Measurements from ENCODE around the gene RAPGEF4.

Gene RAPGEF4

DNA sequence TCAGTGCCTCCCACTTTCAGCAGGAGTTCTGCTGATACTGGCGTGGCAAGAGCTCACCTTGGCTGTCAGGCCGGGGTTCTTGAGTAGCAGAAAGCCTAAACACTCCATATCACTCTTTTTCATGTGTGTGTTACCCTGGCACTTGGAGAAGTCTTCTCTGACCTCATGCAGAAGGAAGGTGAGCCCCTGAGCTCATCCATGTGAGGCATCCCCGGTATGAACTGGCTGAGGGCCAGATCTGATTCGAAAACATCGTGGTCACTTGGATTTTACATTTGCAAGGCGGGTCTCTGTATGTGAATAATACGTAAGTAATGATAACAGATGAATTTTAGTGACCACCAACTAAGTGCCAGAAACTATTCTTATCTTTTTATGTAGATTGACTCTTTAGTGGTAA lies 93.6 kb downstream of the RAPGEF4 start:
- no peak for DNase-seq

DNA sequence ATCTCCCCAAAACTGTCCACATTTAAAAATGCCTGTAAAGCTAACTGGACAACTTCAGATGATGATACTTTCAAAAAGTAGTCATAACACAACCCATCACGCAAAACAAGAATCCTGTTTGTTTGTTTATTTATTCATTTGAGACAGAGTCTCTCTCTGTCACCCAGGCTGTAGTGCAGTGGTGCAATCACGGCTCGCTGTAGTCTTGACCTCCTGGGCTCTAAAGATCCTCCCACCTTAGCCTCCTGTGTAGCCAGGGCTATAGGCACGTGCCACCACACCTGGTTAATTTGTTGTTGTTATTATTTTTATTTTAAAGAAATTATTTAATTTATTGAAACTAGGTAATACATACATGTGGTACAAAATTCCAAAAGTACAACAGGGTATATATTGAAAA lies 94.8 kb downstream of the RAPGEF4 start:
- no peak for DNase-seq

DNA sequence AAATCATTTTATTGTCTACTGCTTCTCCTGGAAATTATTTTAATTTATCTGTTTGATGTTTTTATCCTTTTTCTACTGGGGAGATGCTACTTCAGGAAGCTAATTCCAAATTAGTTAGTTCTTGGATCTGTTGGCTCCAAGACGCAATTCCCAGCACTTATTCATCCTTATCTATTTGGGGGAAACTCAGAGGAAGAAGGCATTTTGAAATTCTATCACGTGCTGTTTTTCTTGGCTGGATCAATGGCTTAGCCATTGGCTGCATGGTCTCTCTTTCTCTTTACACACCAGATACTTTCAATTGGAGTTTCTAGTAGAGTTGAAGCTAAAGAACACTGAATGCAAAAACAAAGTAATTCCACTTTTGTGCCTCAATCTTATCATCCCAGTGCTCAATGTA lies 98.3 kb downstream of the RAPGEF4 start:
- DNase-seq: no peak

DNA sequence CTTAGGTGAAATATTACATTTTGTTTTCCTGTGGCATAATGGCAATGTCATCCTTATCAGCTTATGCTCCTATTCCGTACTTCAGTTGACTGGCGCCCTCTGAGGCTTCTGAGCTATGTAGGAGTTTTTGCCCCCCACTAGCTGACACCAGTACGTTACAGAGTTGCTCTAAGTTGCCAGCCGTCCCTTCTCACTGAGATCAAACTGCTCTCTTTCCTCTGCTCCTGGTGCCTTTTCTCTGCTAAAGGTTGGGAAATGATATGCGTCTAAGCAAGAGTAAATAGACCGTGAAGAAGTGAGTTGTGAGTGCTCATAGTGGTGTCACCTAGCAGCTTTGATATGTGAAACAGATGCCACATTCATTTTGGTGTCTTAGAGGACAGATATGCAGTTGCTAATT lies 99.2 kb downstream of the RAPGEF4 start:
- DNase-seq: no peak

DNA sequence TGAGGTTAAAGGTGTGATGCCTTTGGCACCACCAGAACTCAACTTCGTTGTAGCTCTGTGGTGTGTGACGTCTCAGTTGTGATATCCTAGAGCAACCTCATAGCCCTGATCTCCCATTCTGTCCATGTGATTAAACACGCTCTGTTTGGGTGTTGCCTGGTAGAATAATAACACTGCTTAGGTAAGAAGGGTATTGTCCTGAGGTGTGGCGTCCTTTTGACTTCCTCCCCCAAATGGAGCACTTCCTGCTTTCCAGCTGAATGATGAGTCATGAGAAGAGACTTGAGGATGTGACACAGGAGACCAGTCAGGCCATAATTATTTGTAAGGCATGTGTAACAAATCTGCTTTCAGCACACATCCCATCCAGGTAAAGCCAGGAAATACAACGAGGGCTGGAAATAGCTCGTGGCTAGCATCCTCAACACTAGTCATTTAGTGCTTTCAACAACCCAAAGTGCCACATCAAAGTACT lies 100.7 kb downstream of the RAPGEF4 start:
- DNase-seq: no peak

DNA sequence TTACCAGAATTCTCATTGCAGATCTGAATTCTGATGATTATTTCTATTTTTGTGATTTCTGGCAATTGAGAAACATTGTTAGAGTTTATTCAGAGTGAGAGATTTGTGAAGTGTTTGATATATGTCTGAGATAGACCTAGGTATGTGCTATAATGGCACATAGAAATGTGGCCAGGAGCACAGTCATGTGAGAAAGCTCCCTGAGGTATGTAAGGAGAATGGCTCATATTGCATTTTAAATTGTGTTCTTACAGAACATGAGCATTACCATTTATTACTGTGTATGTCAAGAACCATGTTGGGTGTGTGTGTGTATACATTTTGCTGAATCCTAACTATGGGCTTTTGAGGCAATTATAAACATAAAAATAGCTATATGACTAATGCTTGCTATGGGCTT lies 101.2 kb downstream of the RAPGEF4 start:
- DNase-seq: no peak

DNA sequence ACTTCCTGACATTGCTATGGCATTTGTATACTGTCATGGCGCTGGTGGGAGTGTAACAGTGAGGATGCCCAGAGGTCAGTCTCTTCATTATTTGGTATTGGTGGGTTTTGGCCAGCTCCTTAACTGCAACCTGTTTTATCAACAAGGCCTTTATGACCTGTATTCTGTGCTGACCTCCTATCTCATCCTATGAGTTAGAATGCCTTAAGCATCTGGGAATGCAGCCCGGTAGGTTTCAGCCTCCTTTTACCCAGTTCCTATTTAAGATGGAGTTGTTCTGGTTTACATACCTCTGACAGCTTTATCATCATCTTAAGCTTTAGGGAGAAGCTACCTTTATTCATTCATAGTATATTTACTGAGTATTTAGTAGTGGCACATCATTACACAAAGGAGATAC lies 103.8 kb downstream of the RAPGEF4 start:
- DNase-seq: no peak

DNA sequence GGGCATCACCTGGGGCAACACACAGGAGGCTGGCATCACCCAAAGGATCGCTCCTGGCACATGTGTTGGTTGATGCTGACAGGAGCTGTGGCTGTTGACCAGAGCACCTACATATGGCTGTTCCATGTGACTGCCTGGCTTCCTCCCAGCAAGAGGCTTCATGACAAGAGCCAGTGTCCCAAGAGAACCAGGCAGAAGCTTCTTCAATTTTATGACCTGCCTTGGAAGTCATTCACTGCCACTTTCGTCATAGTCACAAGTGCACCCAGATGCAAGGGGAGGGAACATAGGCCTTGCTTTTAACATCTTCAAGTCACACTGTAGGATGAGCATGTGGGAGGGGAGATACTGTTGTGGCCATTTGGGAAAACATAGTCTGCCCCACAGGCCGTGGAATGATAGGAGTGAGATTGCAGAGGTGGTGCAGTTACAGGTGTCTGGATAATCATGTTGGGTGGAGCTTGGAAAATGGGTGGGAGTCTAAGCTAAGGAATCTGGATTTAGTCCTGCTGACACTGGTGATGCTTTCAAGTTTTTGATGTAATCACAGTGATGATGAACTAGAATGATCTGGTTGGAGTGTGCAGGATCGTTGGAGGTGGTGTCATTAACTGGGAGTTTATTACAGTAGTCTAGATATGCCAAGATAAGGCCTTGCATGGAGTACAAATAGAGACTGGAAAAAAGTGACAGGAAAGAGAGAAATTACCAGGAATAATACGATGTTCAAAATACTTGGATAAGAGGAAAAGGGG lies 107.0 kb downstream of the RAPGEF4 start:
- DNase-seq: no peak

DNA sequence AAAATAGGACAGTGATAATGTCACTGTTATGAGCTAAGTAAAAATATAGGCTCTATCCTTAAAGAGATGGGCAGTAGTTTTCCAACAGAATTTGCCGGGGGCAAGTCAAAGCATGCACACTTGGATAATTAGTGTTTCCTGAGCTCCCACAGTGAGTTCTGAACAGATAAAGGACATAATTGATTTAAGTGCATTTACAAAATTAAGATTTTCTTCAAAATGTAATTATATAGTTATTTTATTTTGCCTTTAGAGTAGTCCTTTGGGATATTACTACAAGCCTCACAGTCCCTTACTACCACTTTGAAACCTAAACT lies 107.6 kb downstream of the RAPGEF4 start:
- DNase-seq: no peak

DNA sequence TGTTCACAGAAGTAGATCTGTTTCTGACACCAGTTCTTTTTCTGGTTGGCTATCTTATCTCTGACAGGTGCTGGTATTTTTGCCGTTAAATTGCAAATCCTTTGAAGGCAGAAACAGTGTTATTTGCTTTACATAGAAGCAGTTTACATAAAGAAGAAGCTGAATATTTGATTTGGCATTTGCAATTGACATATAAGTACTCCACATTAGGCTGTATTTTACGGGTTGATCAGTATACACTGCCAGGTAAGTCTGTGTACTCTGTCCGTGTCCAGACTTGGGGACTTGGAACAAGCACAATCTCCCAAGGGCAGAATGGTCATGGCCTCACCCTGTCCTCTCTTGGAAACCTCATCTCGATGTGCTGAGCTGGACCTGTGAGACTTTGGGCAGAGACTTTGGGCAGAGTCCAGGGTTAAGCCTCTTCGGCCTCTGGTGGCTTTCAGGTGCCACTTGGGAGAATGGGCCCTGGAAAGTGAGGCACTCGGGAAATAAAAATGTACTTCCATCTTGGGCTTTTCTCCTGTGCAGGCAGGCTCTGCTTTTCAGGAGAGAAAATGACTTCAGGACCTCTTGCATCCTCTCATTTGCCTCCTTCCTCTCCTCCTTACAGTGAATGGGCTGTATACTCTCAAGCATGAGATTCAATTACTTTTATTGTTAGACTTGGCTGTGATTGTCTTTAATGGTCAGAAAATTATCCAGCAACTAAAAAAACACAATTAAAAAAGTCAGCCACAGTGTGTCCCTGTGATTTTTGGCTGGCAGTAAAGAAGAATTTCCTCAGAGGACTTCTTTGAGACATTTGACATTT lies 108.5 kb downstream of the RAPGEF4 start:
- DNase-seq: no peak

DNA sequence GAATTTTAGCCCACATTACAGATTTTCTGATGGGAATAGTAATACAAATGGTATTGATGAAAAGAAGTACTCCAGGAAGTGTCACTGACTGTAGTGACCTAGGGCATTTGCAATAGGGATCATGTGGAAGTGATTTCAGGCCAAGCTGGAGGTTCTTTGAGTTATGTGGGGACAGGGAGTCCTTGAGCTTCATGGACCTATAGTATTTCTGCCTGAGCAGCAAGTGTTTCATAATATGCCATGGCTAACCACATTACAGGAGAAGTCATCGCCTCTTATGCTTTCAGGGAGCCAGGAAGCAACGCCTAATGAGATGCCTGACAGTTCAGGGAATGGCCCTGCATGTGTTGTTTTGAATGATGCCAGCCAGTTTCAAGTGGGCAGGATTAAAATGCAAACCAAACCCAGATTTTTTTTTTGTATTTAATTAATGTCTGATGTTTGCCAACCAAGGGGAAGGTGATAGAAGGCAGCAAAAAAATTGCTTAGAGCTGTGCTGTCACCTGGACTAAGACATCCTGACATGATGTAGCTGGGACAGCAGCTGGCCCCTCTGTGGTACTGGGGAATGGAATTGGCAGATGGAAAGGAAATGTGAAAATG lies 109.5 kb downstream of the RAPGEF4 start:
- DNase-seq: no peak

DNA sequence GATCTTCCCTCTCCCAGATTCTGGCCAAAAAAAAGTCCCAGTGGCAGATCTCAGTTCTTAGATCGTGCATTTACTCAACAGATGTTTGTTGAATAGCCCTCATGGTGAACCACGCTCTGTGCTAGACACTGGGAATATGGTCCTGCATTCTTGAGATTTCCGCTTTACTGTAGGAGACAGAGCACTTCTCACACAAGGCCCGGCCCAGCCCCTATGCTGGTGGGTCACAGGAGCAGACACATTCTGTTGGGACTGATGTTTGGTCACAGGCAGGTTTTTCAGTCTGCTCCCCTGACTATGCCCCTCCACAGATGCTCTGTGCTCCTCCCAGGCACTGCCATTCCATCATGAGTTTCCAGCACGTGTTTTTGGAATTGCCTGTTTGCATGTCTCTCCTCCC lies 110.9 kb downstream of the RAPGEF4 start:
- no peak for DNase-seq

DNA sequence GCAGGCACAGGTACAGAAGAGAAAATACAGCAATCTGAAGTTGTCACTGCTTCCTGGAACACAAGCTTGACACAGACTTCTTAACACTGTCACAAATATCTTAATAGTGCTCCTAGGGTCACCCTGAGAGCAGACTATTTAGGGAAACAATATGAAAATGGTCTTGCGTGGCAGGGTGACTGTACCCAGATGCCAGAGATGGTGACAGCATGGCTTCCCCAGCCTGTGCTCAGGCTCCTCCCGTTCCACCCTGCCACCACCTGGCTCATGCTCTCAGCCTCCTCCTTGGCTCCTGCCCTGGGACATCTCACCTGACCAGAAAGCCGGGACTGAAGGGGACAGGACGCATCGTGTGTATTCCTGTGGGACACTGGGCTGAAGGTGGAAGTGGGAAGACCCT lies 111.5 kb downstream of the RAPGEF4 start:
- no peak for DNase-seq

DNA sequence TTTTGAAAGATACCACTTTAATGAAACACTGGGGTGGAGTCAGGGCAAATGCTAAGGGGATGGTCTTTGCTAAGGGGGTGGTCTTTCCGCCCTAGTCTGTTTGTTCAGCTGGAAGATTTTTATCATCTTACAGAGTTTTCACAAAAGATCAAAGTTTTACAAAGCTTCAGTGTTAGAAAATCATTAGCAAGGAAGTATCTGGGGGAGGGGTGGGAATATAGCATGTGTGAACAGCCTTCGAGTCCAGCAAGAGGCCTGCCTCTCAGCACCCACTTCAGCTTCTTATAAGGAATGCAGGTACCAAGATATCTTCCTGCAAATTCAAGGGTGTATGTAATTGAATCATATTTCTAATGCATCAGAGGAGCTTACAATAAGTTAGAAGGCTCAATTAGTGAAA lies 112.9 kb downstream of the RAPGEF4 start:
- no peak for DNase-seq

DNA sequence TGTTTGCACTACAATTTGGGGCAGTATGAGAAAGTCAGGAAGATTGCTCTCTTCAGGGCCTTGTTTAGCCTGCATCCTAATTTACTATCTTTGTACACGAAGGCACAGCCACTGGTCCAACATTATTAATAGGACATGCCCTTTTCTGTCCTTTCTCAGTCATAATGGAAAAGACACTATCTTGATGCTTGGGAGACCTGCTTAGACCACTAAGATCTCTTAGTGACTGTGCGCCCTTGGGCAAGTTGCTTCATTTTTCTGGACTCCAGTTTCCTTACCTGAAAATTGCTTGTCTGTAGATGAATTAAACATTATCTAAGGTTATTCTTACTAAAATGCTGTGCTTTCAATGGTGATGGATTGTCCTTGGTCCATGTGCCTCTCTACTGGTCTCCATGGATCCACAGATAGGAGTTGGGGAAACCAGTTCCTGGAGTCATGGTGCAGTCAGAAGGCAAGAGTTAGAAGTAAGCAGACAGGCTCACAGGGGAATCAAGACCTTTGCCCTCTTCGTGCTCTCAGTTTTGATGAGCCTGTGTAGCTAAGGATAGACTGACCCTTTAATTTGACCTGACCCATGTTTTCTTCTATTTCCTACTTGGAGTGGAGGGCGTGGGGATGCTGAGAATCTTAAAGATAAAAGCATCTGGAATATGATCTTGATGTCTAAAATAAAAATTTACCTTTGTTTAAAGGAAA lies 114.0 kb downstream of the RAPGEF4 start:
- DNase-seq: no peak

DNA sequence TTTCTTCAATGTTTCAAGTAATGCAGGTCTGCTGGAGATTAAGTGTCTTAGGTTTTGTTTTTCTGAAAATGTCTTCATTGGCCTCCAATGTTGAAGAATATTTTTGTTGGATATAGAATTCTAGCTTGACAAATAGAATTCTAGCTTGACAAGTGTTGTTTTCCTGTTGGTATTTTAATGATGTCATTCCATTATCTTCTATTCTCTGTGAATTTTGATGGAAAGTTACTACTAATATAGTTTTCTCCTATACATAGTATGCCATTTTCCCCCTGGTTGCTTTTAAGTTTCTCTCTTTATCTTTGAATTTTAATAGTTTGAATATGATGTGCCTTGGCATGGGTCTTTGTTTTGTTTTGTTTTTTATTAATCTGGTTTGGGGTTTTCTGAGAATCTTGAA lies 119.9 kb downstream of the RAPGEF4 start:
- no peak for DNase-seq

DNA sequence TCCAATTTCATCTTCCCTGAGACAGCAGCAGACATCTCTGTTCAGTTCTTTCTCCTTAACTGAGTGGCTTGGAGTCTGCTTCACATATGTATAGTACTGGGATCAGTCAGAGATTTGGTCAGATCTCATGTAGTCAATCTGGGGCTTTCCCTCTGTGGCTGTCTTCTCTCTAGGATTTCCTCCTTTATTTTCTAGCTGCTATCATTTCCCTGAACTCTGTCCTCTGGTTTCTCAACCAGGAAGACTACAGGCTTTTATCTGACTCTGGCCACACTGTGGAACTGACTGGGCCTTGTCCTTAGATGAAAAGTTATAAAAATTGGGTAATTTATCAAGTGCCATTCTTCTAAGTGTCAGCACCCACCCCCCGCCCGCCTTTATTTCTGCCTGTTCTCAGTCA lies 121.0 kb downstream of the RAPGEF4 start:
- DNase-seq: no peak

DNA sequence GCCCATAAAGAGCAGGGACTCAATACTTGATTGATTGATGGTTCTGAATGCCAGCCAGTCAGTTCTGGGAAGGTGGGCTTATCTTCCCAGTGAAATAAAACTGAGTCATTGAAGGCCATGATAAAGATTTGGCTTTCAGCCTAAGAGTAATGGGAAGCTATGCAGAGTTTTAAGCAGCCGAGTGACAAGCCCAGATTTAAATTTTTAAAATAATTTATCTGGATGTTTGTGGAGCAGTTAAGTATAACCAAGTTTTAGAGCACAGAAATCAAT lies 122.8 kb downstream of the RAPGEF4 start:
- DNase-seq: no peak

DNA sequence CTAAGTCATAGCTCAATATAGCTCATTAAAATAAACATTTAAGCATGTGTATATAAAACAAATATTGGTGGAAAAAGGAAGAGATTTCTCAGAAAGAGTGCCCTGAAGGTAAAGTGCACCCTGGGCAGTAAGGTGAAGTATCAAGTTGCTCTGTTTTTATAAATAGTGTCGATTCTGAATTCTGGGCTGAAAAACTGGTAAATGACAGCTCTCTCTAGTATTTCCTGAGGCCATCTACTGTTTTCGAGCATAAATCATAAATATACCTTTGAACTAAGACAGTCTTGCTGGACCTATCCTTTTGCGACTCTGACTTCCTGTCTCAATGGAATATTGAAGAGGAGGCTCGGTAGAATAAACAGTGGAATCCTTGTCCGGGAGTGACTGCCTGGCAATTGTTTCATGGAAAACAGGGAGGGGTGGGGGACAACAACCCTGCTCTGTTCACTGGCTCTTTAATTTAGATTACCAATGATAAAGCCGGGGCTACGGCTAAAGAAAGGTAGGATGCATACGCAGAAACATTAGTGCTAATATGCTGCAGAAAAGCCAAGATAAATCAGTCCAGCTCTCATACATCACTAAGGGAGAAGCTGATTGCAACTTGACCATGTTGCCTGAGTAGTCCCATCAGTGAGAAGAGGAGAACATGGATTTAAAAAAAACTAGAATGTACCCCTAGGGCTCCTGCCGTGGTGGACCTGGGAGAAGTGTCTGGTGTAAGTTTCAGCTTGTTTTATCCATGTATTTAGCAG lies 124.1 kb downstream of the RAPGEF4 start:
- no peak for DNase-seq

DNA sequence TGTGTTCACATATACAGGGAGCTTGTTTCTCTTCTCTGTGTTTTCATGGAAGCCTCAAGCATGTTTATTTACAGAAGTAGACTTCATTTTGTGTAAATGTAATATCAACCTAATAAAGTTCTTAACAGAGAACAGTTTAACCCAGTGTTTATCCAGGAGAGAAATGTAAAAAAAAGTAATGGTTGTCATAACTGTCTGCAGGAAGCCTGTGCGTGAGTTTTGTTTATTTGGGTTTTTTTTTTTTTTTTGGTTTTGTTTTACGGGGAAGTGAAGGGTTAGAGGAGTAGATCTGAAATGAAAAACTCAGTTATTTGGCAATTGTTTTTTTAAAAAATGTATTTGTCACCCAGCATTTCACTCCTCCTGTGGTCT lies 124.7 kb downstream of the RAPGEF4 start:
- no peak for DNase-seq

DNA sequence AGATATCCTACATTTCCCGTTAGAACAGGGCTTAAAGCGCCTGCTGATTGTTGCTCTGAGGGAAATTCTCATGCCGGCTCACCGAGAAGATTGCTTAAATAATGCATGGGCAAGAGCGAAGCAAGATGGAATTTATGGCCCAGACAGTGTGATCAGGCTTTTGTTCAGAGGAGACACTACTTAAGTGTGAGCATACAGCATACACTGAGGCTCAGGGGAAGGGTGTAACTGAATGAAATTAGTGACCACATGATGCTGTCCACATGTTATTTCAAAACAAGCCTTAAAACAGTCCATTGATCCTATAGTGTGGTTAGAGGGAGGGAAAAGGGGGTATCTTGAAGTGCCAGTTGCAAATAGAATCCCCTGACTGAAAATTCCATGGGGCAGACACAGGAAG lies 125.5 kb downstream of the RAPGEF4 start:
- no peak for DNase-seq

DNA sequence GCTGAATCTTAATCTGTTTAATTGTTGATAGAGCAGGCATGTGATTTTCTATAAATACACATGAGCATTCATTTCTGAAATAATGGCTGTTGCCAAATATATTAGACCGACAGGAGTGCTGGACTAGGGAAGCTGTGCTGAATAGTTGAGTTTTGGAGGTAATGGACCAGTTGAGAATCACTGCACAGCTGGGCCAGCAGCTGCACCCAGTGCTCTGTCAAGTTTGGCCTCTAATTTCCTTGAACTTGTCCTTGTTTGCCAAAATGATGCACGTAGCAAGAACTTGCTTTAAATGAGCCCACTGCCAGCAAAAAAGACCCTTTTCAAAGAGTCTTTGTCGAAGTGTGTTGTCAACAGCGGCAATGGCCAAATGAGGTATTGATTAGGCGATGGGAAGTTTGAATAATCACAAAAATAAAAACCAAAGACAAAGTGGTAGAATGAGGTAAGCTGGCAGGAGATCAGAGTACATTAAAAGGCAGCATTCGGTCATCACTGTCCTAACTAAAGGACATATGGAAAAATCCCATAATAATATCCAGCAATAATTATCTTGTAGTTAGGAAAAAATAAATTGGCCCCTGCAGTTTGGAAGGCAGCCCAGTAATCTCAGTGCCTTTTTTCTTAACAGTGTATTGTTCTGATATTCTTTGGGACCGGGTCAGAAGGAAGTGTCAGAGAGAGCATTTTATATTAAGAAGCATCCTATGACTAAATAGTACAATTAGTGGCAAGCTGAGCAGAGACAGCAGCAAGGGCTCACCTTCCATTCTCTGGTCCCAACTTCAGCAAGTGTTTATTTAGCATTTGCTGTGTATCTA lies 126.2 kb downstream of the RAPGEF4 start:
- no peak for DNase-seq
